ENCODE measurements around the gene EXOC3.

GRCh38 chr5:494667-495255 is 51.8 kb downstream of the EXOC3 start:
- TF ChIP-seq CTCF (IDR thresholded peaks at IDR 0.05; ENCODE audit: insufficient read depth, low read length) (no peak), POLR2AphosphoS5 (IDR thresholded peaks at IDR 0.05; ENCODE audit: low read depth) (no peak), GABPA (IDR thresholded peaks at IDR 0.05; ENCODE audit: low read depth) (no peak)
- TF ChIP-seq, protein P1, sequence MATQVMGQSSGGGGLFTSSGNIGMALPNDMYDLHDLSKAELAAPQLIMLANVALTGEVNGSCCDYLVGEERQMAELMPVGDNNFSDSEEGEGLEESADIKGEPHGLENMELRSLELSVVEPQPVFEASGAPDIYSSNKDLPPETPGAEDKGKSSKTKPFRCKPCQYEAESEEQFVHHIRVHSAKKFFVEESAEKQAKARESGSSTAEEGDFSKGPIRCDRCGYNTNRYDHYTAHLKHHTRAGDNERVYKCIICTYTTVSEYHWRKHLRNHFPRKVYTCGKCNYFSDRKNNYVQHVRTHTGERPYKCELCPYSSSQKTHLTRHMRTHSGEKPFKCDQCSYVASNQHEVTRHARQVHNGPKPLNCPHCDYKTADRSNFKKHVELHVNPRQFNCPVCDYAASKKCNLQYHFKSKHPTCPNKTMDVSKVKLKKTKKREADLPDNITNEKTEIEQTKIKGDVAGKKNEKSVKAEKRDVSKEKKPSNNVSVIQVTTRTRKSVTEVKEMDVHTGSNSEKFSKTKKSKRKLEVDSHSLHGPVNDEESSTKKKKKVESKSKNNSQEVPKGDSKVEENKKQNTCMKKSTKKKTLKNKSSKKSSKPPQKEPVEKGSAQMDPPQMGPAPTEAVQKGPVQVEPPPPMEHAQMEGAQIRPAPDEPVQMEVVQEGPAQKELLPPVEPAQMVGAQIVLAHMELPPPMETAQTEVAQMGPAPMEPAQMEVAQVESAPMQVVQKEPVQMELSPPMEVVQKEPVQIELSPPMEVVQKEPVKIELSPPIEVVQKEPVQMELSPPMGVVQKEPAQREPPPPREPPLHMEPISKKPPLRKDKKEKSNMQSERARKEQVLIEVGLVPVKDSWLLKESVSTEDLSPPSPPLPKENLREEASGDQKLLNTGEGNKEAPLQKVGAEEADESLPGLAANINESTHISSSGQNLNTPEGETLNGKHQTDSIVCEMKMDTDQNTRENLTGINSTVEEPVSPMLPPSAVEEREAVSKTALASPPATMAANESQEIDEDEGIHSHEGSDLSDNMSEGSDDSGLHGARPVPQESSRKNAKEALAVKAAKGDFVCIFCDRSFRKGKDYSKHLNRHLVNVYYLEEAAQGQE (IDR thresholded peaks at IDR 0.05; ENCODE audit: insufficient replicate concordance, low read depth) = no peak

All from HL-60 (cell line).